PFSK-1 (cell line): Measurements from ENCODE around the gene CAMK2N1.

Source experiments
- FOXP2 ChIP-seq: optimal IDR thresholded peaks from 2 replicates; pipeline ENCODE3; 2011; ENCODE audit warnings: borderline replicate concordance, control low read depth, inconsistent platforms; ENCODE audit not compliant: insufficient read depth; ENCODE audit errors: extremely low read length, extremely low read depth
- POLR2AphosphoS5 ChIP-seq: IDR thresholded peaks from 2 replicates; pipeline ENCODE4 v1.6.1; 2012; ENCODE audit warnings: low read depth, mild to moderate bottlenecking, control low read depth, low read length, moderate library complexity
- SIN3A ChIP-seq: IDR thresholded peaks from 2 replicates; pipeline ENCODE4 v1.6.1; 2012; ENCODE audit warnings: mild to moderate bottlenecking, low read length, moderate library complexity, borderline replicate concordance; ENCODE audit not compliant: insufficient read depth
- TAF1 ChIP-seq: IDR thresholded peaks from 2 replicates; pipeline ENCODE4 v1.6.1; 2012; ENCODE audit warnings: low read length, control low read depth, borderline replicate concordance; ENCODE audit not compliant: insufficient read depth
- TF ChIP-seq, protein P1 (sequence below), 2 experiments: IDR thresholded peaks; 2 replicates each; pipeline versions ENCODE4 v1.6.1 to v1.8.0; 2011 to 2012; ENCODE audit warnings: low read depth in 2 of 2, low read length in 2 of 2, control low read depth in 1 of 2, inconsistent platforms in 1 of 2, mild to moderate bottlenecking in 1 of 2, moderate library complexity in 1 of 2; ENCODE audit not compliant: insufficient read depth in 1 of 2

The CAMK2N1 gene

DNA sequence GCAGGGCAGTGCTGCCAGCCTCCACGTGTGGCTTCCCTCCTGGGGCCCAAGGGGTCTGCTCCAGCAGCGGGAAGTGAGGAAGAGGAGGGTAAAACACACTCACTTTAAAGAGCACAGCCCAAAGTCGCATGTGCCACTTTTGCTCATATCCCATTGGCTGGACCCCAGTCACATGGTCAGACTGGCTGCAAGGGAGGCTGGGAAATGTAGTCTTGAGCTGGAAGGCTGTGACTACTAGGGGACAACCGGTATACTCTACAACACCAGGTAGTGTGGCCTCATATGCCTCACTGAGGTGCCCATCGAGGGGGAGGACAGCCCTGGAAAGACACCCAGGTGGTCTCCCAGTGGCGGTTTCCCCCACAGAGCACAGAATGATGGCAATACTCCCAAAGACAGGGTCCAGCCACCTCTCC, 45.2 kb downstream of the CAMK2N1 start:
- no peak for TF ChIP-seq FOXP2
- TF ChIP-seq, protein P1, sequence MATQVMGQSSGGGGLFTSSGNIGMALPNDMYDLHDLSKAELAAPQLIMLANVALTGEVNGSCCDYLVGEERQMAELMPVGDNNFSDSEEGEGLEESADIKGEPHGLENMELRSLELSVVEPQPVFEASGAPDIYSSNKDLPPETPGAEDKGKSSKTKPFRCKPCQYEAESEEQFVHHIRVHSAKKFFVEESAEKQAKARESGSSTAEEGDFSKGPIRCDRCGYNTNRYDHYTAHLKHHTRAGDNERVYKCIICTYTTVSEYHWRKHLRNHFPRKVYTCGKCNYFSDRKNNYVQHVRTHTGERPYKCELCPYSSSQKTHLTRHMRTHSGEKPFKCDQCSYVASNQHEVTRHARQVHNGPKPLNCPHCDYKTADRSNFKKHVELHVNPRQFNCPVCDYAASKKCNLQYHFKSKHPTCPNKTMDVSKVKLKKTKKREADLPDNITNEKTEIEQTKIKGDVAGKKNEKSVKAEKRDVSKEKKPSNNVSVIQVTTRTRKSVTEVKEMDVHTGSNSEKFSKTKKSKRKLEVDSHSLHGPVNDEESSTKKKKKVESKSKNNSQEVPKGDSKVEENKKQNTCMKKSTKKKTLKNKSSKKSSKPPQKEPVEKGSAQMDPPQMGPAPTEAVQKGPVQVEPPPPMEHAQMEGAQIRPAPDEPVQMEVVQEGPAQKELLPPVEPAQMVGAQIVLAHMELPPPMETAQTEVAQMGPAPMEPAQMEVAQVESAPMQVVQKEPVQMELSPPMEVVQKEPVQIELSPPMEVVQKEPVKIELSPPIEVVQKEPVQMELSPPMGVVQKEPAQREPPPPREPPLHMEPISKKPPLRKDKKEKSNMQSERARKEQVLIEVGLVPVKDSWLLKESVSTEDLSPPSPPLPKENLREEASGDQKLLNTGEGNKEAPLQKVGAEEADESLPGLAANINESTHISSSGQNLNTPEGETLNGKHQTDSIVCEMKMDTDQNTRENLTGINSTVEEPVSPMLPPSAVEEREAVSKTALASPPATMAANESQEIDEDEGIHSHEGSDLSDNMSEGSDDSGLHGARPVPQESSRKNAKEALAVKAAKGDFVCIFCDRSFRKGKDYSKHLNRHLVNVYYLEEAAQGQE (IDR thresholded peaks at IDR 0.05; ENCODE audit: insufficient read depth in 1 of 2, low read depth in 2 of 2, low read length in 2 of 2), result no peak
- no peak for TF ChIP-seq TAF1
- TF ChIP-seq SIN3A, result no peak
- no peak for TF ChIP-seq POLR2AphosphoS5

- TF ChIP-seq POLR2AphosphoS5 (no peak), TAF1 (no peak), SIN3A (no peak), FOXP2 (no peak)
- TF ChIP-seq, protein P1 (IDR thresholded peaks at IDR 0.05; ENCODE audit: insufficient read depth in 1 of 2, low read depth in 2 of 2, low read length in 2 of 2), result peak; percentile 72 to 92
Measured at GRCh38 chr1:20439282-20439681, 46.7 kb downstream of the CAMK2N1 start.

GRCh38 chr1:20437640-20438039, 48.4 kb downstream of the CAMK2N1 start:
- no peak for TF ChIP-seq POLR2AphosphoS5
- no peak for TF ChIP-seq TAF1
- TF ChIP-seq, protein P1 (IDR thresholded peaks at IDR 0.05; ENCODE audit: insufficient read depth in 1 of 2, low read depth in 2 of 2, low read length in 2 of 2), result no peak
- no peak for TF ChIP-seq FOXP2
- TF ChIP-seq SIN3A, result no peak

- TF ChIP-seq SIN3A (no peak), POLR2AphosphoS5 (no peak), FOXP2 (no peak), TAF1 (no peak)
- TF ChIP-seq, protein P1 (IDR thresholded peaks at IDR 0.05; ENCODE audit: insufficient read depth in 1 of 2, low read depth in 2 of 2, low read length in 2 of 2), result no peak
Measured at GRCh38 chr1:20432891-20433290, 53.1 kb downstream of the CAMK2N1 start.
